ENCODE data around the gene CCT5.
A peak's percentile ranks its signal among the peaks of the same experiment; 100 is the strongest.

CCT5 gene

DNA sequence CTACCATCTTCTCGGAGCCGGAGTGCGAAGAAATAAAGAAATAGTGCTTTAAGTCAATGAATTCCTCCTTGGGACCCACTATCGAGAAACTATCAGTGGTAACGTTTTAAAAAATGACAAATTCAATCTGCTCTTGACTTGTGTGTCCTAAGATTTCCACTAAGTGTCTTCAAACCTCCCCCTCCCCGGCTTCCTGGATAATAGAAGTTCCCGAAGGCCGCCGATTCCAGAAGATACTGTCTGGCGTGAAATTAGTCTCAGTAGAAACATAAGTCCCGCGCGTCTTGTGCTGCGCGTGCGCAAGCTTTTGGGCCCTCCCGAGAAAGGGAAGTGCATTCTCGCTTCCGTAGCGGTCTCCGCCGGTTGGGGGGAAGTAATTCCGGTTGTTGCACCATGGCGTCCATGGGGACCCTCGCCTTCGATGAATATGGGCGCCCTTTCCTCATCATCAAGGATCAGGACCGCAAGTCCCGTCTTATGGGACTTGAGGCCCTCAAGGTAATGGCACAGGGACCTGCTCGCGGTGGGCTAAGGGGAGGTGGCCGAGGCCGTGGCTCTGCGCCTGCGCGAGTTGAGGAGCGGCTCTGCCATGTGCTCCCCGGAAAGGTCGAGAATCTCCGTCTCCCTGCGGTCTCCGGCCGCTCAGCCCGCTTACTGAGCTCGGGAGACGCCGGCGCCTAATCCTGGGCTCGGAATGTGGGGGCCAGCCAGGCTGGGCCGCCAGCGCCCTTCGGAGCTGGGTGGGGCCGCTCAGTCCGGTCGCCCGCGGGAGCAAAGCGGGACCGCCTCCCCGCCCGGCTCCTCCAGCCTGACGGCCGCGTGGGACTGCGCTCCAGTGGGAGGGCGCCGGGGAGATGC lies at the start of gene CCT5:
TSS of gene CCT5 (plus strand) at position 333 of the 858 bp plus-strand sequence. CDS start at position 394, 61 bp downstream.
- peak; percentile 97 for DNase-seq (ENCODE audit: low spot score)

DNA sequence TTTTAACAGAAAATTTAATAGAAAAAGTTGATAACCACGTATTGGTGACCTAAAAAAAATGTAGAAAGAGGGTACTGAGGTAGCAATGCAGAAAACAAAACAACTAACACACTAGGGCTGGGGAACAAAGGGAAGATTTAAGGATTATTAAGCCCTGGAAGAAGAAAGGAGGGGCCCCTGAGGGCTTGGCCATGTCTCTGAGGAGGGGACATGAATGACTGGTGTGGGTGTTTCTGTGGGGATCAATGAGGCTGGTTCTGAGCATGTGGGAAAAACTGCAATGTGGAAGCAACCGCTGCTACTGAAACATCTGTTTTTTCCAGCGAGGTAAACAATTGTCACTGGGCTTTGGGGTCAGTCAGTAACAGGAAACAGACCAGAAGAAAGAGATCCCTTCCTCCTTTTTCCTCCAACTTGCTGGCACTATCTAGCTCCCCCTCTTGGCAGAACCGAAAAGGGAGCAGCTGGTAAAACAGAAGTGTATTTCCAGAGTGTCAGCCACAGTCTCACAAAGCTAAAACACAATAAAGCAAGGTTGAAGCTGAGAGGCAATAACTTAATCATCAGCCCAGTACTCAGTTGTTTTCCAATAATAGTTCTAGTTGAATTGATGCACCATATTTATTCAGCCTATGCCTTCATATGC lies 48.7 kb upstream of the CCT5 start:
- DNase-seq (ENCODE audit: low spot score) = no peak

GRCh38 chr5:10202089-10202910 lies 47.8 kb upstream of the CCT5 start:
- no peak for DNase-seq (ENCODE audit: low spot score)

GRCh38 chr5:10209004-10209403 lies 41.1 kb upstream of the CCT5 start:
- no peak for DNase-seq (ENCODE audit: low spot score)

- no peak for DNase-seq (ENCODE audit: low spot score)
These were observed 36.8 kb upstream of the CCT5 start for GRCh38 chr5:10213316-10213715.

DNA sequence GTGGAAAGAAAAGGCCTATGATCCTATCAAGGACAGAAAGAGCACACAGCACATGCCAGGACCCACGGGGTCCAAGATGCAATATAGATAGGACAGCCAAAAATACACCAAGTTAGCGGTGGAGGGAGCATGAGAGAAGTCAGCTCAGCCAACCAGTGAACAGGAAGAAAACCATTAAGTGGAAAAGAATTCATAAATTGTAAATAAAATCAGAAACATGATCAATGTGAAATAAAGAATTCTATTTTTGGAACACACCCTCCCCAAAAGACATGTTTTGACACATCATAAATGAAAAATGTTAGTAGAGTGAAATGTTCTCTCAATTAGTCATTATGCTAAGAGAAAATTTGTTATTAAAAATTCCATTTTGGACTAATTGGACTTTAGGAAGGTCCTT lies 36.0 kb upstream of the CCT5 start:
- DNase-seq (ENCODE audit: low spot score) = no peak

DNA sequence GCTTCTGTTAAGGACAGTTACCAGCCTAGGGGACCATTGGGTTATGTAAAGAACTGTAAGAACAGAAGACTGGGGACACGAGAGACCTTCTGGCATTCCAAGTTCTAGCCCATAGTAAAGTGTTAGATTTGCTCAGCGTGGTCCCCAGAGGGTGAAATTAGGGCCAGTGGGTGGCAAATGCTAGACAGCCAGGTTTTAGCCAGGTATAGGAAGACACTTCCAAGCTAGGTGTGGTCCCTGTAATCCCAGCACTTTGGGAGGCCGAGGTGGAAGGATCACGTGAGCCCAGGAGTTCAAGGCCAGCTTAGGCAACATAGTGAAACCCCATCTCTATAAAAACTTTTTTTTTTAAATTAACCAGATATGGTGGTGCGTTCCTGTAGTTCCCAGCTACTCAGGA lies 34.7 kb upstream of the CCT5 start:
- DNase-seq (ENCODE audit: low spot score) = no peak

GRCh38 chr5:10216107-10216506 lies 34.0 kb upstream of the CCT5 start:
- DNase-seq (ENCODE audit: low spot score) = no peak

DNA sequence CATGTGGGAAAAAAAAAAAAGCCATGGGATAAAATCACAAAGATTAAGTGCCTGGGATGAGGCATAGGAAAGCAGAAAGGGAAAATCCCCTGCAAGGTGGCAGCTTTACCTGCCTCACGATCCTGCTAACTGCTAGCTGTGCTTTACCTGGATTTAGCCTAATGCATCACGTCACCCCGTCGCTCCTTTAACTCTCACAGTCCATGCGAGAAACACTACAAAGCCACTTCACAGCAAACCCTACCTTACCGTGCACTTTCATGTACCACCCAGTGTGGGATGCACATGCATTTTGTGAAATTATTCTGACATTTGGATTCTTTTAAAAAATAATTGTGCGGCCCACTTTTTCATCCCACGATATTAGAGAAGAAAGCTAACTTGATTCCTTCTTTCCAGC lies 31.4 kb upstream of the CCT5 start:
- DNase-seq (ENCODE audit: low spot score) = no peak

DNA sequence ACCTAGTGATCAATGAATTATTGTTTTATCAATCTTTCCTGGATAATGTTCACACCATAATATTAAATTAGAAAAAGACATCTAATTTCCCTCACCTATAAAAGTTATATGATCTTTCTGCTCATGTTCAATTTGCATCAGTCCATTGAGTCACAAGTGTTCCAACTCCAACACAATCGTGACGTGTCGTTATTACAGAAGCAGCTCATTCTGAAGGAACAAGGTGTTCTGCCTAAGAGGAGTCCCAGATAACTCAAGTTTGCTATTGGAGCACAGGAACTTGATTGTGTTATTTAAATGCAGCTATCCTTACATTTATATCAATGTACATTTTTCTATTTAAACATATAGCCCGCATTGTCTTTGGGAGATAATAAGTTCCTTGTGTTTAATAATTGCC lies 31.0 kb upstream of the CCT5 start:
- DNase-seq (ENCODE audit: low spot score) = no peak

DNA sequence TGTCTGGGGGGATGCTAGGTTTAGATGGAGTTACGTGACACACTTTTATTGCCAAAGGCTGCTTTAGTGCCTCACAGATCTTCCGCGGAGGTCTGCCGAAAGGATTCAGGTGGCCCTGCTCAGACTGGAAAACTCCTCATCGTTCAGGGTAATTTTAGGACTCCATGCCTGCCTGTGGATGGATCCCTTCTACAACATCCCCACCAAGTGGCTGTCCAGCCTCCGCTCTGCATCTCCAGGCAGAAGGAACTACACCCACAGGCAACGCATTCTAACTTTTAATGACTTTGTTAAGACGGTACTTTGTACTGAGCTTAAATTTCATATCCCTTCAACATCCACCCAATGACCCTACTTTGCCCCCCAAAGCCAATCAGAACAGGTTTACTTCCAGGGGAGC lies 29.8 kb upstream of the CCT5 start:
- DNase-seq (ENCODE audit: low spot score) = peak; percentile 7

DNA sequence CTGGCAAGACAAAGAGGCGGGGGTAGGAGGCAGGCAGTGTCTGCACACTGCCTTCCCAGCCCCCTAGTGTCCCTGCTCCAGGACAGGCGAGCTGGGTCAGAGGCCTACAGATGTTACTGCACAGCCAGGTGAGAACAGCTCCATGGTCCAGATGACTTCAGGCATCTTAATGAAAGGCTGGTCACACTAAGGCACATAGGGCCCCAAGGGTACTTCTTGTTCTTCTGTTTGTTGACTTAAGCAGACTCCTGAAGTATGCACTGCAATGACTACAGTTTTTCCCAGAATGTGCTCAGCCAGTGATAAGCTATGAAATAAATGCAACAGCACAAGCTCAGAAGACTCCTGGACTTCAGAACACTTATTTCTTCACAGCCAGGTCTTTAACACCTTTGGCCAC lies 27.8 kb upstream of the CCT5 start:
- no peak for DNase-seq (ENCODE audit: low spot score)

DNA sequence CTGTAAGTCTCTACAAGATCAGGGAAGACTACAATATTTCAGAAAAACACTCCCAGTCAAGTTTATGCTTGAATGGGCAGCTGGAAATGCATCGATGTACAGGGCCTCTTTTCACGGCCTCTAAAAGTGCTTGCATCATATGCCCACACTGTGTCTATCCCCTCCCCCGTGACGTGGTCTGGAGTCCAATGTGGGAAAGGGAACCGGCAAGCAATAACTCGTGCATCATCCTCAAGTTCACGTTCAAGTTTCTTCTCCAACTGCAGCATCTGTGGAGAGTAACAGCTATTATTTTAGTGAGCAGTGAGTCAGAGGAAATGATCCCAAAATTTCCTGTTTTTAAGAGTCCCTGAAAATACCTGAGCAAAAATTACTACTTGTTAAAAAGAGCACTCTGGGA lies 22.7 kb upstream of the CCT5 start:
- no peak for DNase-seq (ENCODE audit: low spot score)

- DNase-seq (ENCODE audit: low spot score) = no peak
These were observed 21.8 kb upstream of the CCT5 start for GRCh38 chr5:10228288-10228687.

GRCh38 chr5:10229306-10230048 lies 20.6 kb upstream of the CCT5 start:
- no peak for DNase-seq (ENCODE audit: low spot score)

DNA sequence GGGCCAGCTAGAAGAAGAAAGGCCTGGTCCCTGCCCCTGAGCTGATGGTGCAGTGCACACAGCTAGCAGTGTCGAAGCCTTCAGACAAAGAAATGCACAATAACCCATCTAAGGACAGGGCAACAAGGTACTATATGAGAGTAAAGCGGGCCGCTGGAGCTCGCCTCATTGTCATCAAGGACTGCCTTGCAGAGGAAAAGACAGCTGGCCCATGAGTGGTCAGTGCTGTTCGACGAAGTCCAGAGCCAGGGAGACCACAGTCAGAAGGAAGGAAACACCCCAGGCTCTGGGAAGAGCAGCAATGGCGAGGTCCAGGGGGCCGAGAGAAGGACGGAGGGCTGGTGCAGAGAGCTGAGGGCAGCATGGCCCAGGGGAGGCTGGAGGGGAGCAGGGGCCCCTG lies 17.7 kb upstream of the CCT5 start:
- no peak for DNase-seq (ENCODE audit: low spot score)

DNA sequence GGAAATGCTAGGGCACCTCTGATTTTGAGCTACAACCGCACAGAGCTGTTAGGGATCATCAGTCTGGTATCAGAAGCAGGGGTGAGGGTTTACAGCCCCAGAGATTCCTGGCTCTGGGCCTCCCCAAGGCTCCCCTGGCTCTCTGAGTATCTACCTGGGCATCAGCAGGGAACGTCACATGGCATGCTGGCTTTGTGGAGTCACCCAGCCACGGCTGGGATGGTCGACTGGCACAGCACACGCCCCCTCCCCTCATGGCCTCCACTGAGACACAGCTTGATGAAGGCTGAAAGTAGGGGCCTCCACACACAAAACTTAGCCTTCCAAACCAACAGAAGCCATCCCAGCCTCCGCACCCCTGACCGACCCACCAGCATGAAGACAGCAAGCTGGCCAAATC lies 17.1 kb upstream of the CCT5 start:
- DNase-seq (ENCODE audit: low spot score) = no peak

DNA sequence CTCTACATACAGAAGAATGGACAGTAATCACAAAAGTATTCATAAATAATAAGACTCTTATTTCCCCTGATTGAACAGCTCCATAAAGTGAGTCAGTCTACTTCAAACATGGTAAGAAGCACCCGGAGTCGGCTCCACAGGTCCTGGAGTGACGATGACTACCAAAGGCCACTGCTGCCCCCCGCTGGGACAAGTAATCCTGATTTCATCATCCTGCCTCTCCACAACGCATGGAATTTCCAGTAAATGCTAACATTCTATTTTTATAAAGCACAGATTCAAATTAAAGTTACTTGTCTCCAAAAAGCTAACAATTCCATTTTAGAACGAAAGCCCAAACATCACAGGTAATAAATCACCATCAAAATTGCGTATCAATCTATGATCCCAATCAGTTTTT lies 16.6 kb upstream of the CCT5 start:
- peak; percentile 34 for DNase-seq (ENCODE audit: low spot score)

DNA sequence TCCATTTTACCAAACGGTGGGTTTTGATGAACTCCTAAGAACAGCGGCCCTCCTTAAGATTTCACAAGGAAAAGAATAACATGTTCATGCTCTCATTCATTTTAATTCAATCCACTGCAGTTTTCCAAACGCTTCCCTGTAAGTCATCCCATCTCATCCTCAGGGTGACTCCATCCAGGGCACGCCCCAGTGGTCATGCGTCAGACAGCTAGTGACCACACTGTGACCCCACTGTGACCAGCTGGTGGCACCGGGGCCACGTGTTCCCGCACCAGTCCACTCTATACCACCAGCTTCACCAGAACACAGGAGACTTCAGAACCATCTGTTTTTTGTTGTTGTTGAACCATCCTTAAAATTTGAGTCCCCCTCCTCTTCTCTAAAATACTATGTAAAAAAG lies 14.7 kb upstream of the CCT5 start:
- no peak for DNase-seq (ENCODE audit: low spot score)

GRCh38 chr5:10243660-10244240 lies 6.3 kb upstream of the CCT5 start:
- no peak for DNase-seq (ENCODE audit: low spot score)

- no peak for DNase-seq (ENCODE audit: low spot score)
These were observed 5.6 kb upstream of the CCT5 start for GRCh38 chr5:10244342-10244944.

Measured in globus pallidus (tissue), 1 donor.